ENCODE measurements around the gene ADAMTS13. TPM values are rescaled to one million over a fixed set of nuclear protein-coding genes. Genes with fewer than 3 reads are reported as not detected.

ADAMTS13 gene
- total and polyA plus RNA-seq, 2 experiments from 2014 or later = 1.4 to 2.2 TPM

- no peak for TF ChIP-seq EZH2phosphoT487 (IDR thresholded peaks at IDR 0.05; ENCODE audit: insufficient read depth, low read depth)
- TF ChIP-seq EZH2 (IDR thresholded peaks at IDR 0.05; ENCODE audit: insufficient read depth, poor library complexity, severe bottlenecking) = no peak
- H3K4me2 ChIP-seq (ENCODE audit: unreplicated experiment) = no peak overlapping the region
- H2AFZ ChIP-seq = no peak overlapping the region
- H3F3A ChIP-seq (ENCODE audit: insufficient read depth) = no peaks in the 10 kb centered on the region
- H3K4me3 ChIP-seq = no peak overlapping the region
- H3K9me2 ChIP-seq (ENCODE audit: insufficient read depth) = no peaks in the 10 kb centered on the region
- H4K20me1 ChIP-seq (ENCODE audit: insufficient read depth) = no peaks in the 10 kb centered on the region
- H3K9ac ChIP-seq = no peak overlapping the region
- in situ Hi-C loops (cut with MboI) = loop anchor here (25.0 kb wide), 1 partner anchor 458 kb away; the partner anchor contains the start of gene GTF3C5
- peaks cover 8% of the 10 kb centered on the region for H3K27me3 ChIP-seq (replicated peaks; ENCODE audit: insufficient read depth)
- H3K27ac ChIP-seq = no peak overlapping the region
- H3K36me3 ChIP-seq (ENCODE audit: low read depth) = no peaks in the 10 kb centered on the region
- H3K79me2 ChIP-seq (ENCODE audit: insufficient read depth) = no peaks in the 10 kb centered on the region
- H3K4me1 ChIP-seq (ENCODE audit: insufficient read depth) = no peaks in the 10 kb centered on the region
- H3K9me3 ChIP-seq (ENCODE audit: low read depth) = no peaks in the 10 kb centered on the region
- no peak for DNase-seq
- 77 to 82% methylated on average over 19 to 24 of the region's 24 CpGs for WGBS, 2 experiments (ENCODE audit: low coverage in 1 of 2, low lambda C conversion rate in 2 of 2, missing lambda C conversion rate in 2 of 2)
Measured at GRCh38 chr9:133495327-133496293, 73.4 kb downstream of the ADAMTS13 start.

GRCh38 chr9:133496861-133497842 lies 75.0 kb downstream of the ADAMTS13 start:
- Histone ChIP-seq H3K4me3 (no peak overlapping the region), H3K9ac (no peak overlapping the region), H3K36me3 (ENCODE audit: low read depth) (no peaks in the 10 kb centered on the region), H3K79me2 (ENCODE audit: insufficient read depth) (no peaks in the 10 kb centered on the region), H3F3A (ENCODE audit: insufficient read depth) (no peaks in the 10 kb centered on the region), H3K27ac (no peak overlapping the region), H4K20me1 (ENCODE audit: insufficient read depth) (no peaks in the 10 kb centered on the region), H3K4me1 (ENCODE audit: insufficient read depth) (no peaks in the 10 kb centered on the region), H2AFZ (no peak overlapping the region), H3K9me3 (ENCODE audit: low read depth) (peaks cover 1% of the 10 kb centered on the region), H3K9me2 (ENCODE audit: insufficient read depth) (no peaks in the 10 kb centered on the region), H3K27me3 (replicated peaks; ENCODE audit: insufficient read depth) (peaks cover 6% of the 10 kb centered on the region), H3K4me2 (ENCODE audit: unreplicated experiment) (no peak overlapping the region)
- no peak for DNase-seq
- whole genome bisulfite sequencing, 2 experiments (ENCODE audit: low coverage in 1 of 2, low lambda C conversion rate in 2 of 2, missing lambda C conversion rate in 2 of 2) = 54 to 55% methylated on average over 31 to 35 of the region's 35 CpGs
- in situ Hi-C loops (cut with MboI) = loop anchor here (25.0 kb wide), 1 partner anchor 460 kb away; the partner anchor contains the start of gene GTF3C5
- TF ChIP-seq EZH2phosphoT487 (IDR thresholded peaks at IDR 0.05; ENCODE audit: insufficient read depth, low read depth) = no peak
- no peak for TF ChIP-seq EZH2 (IDR thresholded peaks at IDR 0.05; ENCODE audit: insufficient read depth, poor library complexity, severe bottlenecking)

GRCh38 chr9:133499132-133499891 lies 77.1 kb downstream of the ADAMTS13 start:
- Histone ChIP-seq H3K9me2 (ENCODE audit: insufficient read depth) (no peaks in the 10 kb centered on the region), H3K4me3 (no peak overlapping the region), H3K27ac (no peak overlapping the region), H3K27me3 (replicated peaks; ENCODE audit: insufficient read depth) (peaks cover 6% of the 10 kb centered on the region), H3K4me2 (ENCODE audit: unreplicated experiment) (no peak overlapping the region), H4K20me1 (ENCODE audit: insufficient read depth) (no peaks in the 10 kb centered on the region), H3K36me3 (ENCODE audit: low read depth) (no peaks in the 10 kb centered on the region), H3K9me3 (ENCODE audit: low read depth) (peaks cover 4% of the 10 kb centered on the region), H2AFZ (no peak overlapping the region), H3K79me2 (ENCODE audit: insufficient read depth) (no peaks in the 10 kb centered on the region), H3K9ac (no peak overlapping the region), H3F3A (ENCODE audit: insufficient read depth) (no peaks in the 10 kb centered on the region), H3K4me1 (ENCODE audit: insufficient read depth) (no peaks in the 10 kb centered on the region)
- TF ChIP-seq EZH2phosphoT487 (IDR thresholded peaks at IDR 0.05; ENCODE audit: insufficient read depth, low read depth) (no peak), EZH2 (IDR thresholded peaks at IDR 0.05; ENCODE audit: insufficient read depth, poor library complexity, severe bottlenecking) (no peak)
- in situ Hi-C loops (cut with MboI) = loop anchor here (25.0 kb wide), 1 partner anchor 462 kb away; the partner anchor contains the start of gene GTF3C5
- DNase-seq = no peak
- 69% methylated on average over 19 of the region's 19 CpGs for WGBS, 2 experiments (ENCODE audit: low coverage in 1 of 2, low lambda C conversion rate in 2 of 2, missing lambda C conversion rate in 2 of 2)

Measured in GM23248 (cell line).